ENCODE data around the gene PI4KB.

Gene PI4KB

GRCh38 chr1:151287341-151287699, 39.9 kb downstream of the PI4KB start:
- TF ChIP-seq ZFP30 (CRISPR knock-in tag; IDR thresholded peaks at IDR 0.05) (no peak), ARNTL (CRISPR knock-in tag; IDR thresholded peaks at IDR 0.05; ENCODE audit: borderline replicate concordance, low read depth) (no peak), TOX (CRISPR knock-in tag; IDR thresholded peaks at IDR 0.05; ENCODE audit: borderline replicate concordance) (no peak), ISL1 (CRISPR knock-in tag; IDR thresholded peaks at IDR 0.05) (no peak), GLIS3 (CRISPR knock-in tag; IDR thresholded peaks at IDR 0.05) (no peak), PPARA (CRISPR knock-in tag; IDR thresholded peaks at IDR 0.05; ENCODE audit: borderline replicate concordance) (no peak), POU6F1 (CRISPR knock-in tag; IDR thresholded peaks at IDR 0.05; ENCODE audit: borderline replicate concordance, low read depth) (no peak), SNAI2 (CRISPR knock-in tag; IDR thresholded peaks at IDR 0.05) (no peak), OSR1 (CRISPR knock-in tag; IDR thresholded peaks at IDR 0.05) (no peak), ZNF70 (CRISPR knock-in tag; IDR thresholded peaks at IDR 0.05) (no peak), TCF4 (CRISPR knock-in tag; IDR thresholded peaks at IDR 0.05; ENCODE audit: borderline replicate concordance) (no peak), ZC3H10 (CRISPR knock-in tag; IDR thresholded peaks at IDR 0.05) (no peak), CSDC2 (CRISPR knock-in tag; IDR thresholded peaks at IDR 0.05) (no peak), CSRNP3 (CRISPR knock-in tag; IDR thresholded peaks at IDR 0.05) (no peak), PATZ1 (CRISPR knock-in tag; IDR thresholded peaks at IDR 0.05; ENCODE audit: borderline replicate concordance) (no peak), ESRRG (CRISPR knock-in tag; IDR thresholded peaks at IDR 0.05) (no peak), BACH2 (CRISPR knock-in tag; IDR thresholded peaks at IDR 0.05; ENCODE audit: borderline replicate concordance) (no peak)
- TF ChIP-seq, protein P1, sequence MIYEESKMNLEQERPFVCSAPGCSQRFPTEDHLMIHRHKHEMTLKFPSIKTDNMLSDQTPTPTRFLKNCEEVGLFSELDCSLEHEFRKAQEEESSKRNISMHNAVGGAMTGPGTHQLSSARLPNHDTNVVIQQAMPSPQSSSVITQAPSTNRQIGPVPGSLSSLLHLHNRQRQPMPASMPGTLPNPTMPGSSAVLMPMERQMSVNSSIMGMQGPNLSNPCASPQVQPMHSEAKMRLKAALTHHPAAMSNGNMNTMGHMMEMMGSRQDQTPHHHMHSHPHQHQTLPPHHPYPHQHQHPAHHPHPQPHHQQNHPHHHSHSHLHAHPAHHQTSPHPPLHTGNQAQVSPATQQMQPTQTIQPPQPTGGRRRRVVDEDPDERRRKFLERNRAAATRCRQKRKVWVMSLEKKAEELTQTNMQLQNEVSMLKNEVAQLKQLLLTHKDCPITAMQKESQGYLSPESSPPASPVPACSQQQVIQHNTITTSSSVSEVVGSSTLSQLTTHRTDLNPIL (CRISPR knock-in tag; IDR thresholded peaks at IDR 0.05; ENCODE audit: low read depth) = no peak
- TF ChIP-seq, protein P2, sequence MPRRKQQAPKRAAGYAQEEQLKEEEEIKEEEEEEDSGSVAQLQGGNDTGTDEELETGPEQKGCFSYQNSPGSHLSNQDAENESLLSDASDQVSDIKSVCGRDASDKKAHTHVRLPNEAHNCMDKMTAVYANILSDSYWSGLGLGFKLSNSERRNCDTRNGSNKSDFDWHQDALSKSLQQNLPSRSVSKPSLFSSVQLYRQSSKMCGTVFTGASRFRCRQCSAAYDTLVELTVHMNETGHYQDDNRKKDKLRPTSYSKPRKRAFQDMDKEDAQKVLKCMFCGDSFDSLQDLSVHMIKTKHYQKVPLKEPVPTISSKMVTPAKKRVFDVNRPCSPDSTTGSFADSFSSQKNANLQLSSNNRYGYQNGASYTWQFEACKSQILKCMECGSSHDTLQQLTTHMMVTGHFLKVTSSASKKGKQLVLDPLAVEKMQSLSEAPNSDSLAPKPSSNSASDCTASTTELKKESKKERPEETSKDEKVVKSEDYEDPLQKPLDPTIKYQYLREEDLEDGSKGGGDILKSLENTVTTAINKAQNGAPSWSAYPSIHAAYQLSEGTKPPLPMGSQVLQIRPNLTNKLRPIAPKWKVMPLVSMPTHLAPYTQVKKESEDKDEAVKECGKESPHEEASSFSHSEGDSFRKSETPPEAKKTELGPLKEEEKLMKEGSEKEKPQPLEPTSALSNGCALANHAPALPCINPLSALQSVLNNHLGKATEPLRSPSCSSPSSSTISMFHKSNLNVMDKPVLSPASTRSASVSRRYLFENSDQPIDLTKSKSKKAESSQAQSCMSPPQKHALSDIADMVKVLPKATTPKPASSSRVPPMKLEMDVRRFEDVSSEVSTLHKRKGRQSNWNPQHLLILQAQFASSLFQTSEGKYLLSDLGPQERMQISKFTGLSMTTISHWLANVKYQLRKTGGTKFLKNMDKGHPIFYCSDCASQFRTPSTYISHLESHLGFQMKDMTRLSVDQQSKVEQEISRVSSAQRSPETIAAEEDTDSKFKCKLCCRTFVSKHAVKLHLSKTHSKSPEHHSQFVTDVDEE (CRISPR knock-in tag; IDR thresholded peaks at IDR 0.05) = no peak
- ATAC-seq = no peak

GRCh38 chr1:151286619-151287340, 40.4 kb downstream of the PI4KB start:
- no peak for ATAC-seq

GRCh38 chr1:151284013-151284577, 43.1 kb downstream of the PI4KB start:
- no peak for ATAC-seq
- no peak for TF ChIP-seq GLIS3 (CRISPR knock-in tag; IDR thresholded peaks at IDR 0.05)
- no peak for TF ChIP-seq TCF4 (CRISPR knock-in tag; IDR thresholded peaks at IDR 0.05; ENCODE audit: borderline replicate concordance)
- TF ChIP-seq CSDC2 (CRISPR knock-in tag; IDR thresholded peaks at IDR 0.05) = no peak
- no peak for TF ChIP-seq PATZ1 (CRISPR knock-in tag; IDR thresholded peaks at IDR 0.05; ENCODE audit: borderline replicate concordance)
- TF ChIP-seq BACH2 (CRISPR knock-in tag; IDR thresholded peaks at IDR 0.05; ENCODE audit: borderline replicate concordance) = no peak
- no peak for TF ChIP-seq ZNF565 (CRISPR knock-in tag; conservative IDR thresholded peaks at IDR 0.05; ENCODE audit: low read depth)
- TF ChIP-seq ZNF8 (CRISPR knock-in tag; IDR thresholded peaks at IDR 0.05) = no peak
- no peak for TF ChIP-seq SNAI2 (CRISPR knock-in tag; IDR thresholded peaks at IDR 0.05)
- no peak for TF ChIP-seq TOX (CRISPR knock-in tag; IDR thresholded peaks at IDR 0.05; ENCODE audit: borderline replicate concordance)
- TF ChIP-seq RARB (CRISPR knock-in tag; IDR thresholded peaks at IDR 0.05) = no peak
- TF ChIP-seq ZFP3 (CRISPR knock-in tag; IDR thresholded peaks at IDR 0.05) = no peak
- TF ChIP-seq, protein P2 (CRISPR knock-in tag; IDR thresholded peaks at IDR 0.05) = no peak
- TF ChIP-seq PPARA (CRISPR knock-in tag; IDR thresholded peaks at IDR 0.05; ENCODE audit: borderline replicate concordance) = no peak
- no peak for TF ChIP-seq ESRRG (CRISPR knock-in tag; IDR thresholded peaks at IDR 0.05)

More at GRCh38 chr1:151286619-151287340, 40.4 kb downstream of the PI4KB start:
- TF ChIP-seq ZNF70 (CRISPR knock-in tag; IDR thresholded peaks at IDR 0.05) = no peak
